ENCODE measurements around the gene SLC46A1.

GRCh38 chr17:28346746-28347246, 59.2 kb downstream of the SLC46A1 start:
- TF ChIP-seq POLR2AphosphoS5 (IDR thresholded peaks at IDR 0.05; ENCODE audit: low read depth) (no peak), CTCF (conservative IDR thresholded peaks at IDR 0.05; ENCODE audit: low read depth in 2 of 2) (peak; percentile 43 to 56), ZNF331 (CRISPR knock-in tag; IDR thresholded peaks at IDR 0.05; ENCODE audit: low read depth) (no peak), EZH2 (IDR thresholded peaks at IDR 0.05; ENCODE audit: low read depth, unreplicated experiment) (no peak), REST (IDR thresholded peaks at IDR 0.05; ENCODE audit: unreplicated experiment) (no peak), EZH2phosphoT487 (IDR thresholded peaks at IDR 0.05; ENCODE audit: unreplicated experiment) (no peak)

Data from GM23338 (cell line).